ENCODE measurements around the gene THSD7A. TPM values are rescaled to one million over a fixed set of nuclear protein-coding genes. Genes with fewer than 3 reads are reported as not detected.

The THSD7A gene
- total RNA-seq, 3 donors from 2014 or later (not counting 1 experiment from before 2014, with no cell fraction given) = 0.29 to 8.6 TPM; not detected in 1

DNA sequence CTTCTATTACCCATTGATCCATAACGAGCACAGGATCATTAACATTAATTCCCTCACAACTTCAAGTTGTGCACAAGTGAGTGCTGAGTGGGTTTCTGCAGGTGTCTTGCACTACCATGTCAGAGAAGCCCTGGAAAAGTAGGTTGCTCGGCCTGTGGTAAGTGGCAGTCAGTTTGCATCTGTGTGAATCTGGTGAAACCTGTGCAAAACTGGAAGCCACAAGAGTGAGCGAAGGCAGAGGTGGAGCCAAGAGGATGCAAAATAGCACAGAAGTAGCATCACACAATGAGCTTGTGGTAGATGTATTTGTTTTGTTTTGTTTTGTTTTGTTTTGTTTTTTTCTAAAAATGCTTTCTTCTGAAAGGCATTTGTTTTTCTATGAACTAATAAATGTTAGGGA, 181.5 kb downstream of the THSD7A start:
- no peak overlapping the region for H3K27ac ChIP-seq (ENCODE audit: low read length)
- intact Hi-C loops (cut with micrococcal nuclease) = no loop called here
- Mint-ChIP-seq H3K4me3 (no peak overlapping the region), H3K27ac (no peak overlapping the region), H3K36me3 (peaks cover 7% of the 10 kb centered on the region), H3K4me1 (no peaks in the 10 kb centered on the region), H3K27me3 (ENCODE audit: low read depth in 2 of 2) (no peaks in the 10 kb centered on the region), H3K9me3 (peaks cover 8 to 10% of the 10 kb centered on the region in 2 donors)
- DNase-seq = no peak
- TF ChIP-seq, protein P1, sequence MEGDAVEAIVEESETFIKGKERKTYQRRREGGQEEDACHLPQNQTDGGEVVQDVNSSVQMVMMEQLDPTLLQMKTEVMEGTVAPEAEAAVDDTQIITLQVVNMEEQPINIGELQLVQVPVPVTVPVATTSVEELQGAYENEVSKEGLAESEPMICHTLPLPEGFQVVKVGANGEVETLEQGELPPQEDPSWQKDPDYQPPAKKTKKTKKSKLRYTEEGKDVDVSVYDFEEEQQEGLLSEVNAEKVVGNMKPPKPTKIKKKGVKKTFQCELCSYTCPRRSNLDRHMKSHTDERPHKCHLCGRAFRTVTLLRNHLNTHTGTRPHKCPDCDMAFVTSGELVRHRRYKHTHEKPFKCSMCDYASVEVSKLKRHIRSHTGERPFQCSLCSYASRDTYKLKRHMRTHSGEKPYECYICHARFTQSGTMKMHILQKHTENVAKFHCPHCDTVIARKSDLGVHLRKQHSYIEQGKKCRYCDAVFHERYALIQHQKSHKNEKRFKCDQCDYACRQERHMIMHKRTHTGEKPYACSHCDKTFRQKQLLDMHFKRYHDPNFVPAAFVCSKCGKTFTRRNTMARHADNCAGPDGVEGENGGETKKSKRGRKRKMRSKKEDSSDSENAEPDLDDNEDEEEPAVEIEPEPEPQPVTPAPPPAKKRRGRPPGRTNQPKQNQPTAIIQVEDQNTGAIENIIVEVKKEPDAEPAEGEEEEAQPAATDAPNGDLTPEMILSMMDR (IDR thresholded peaks at IDR 0.05) = no peak
- no peaks in the 10 kb centered on the region for H3K36me3 ChIP-seq (ENCODE audit: control insufficient read depth, insufficient read depth, low read length)
- 65% methylated on average over 3 of the region's 3 CpGs for WGBS (ENCODE audit: insufficient coverage)
- H3K4me3 ChIP-seq (ENCODE audit: low read length) = no peak overlapping the region
- H3K27me3 ChIP-seq (ENCODE audit: control insufficient read depth, insufficient read depth, low read length) = no peaks in the 10 kb centered on the region
- ATAC-seq = no peak
- H3K4me1 ChIP-seq (ENCODE audit: control insufficient read depth, insufficient read depth, low read length) = no peaks in the 10 kb centered on the region
- H3K9me3 ChIP-seq (ENCODE audit: control insufficient read depth, insufficient read depth, low read length) = no peaks in the 10 kb centered on the region

DNA sequence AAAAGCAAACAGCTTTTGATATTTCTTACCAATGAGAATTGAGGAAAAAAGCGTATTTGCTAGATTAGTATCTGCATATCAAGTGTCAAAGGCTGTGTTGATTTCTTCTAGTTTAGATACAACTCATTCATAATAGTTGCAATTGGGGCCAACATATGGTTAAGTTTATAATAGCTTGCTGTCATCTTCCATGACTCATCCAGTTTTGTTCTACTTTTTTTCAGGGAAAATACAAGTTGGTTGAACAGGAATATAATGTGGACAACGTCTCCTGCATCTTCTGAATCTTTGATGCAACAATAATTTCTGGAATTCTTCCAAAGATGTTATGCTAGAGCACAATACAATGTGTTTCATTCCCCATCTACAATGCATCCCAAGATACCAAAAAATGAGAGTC, 182.0 kb downstream of the THSD7A start:
- Mint-ChIP-seq H3K27ac (no peak overlapping the region), H3K4me1 (no peaks in the 10 kb centered on the region), H3K36me3 (peaks cover 7% of the 10 kb centered on the region), H3K9me3 (peaks cover 8 to 10% of the 10 kb centered on the region in 2 donors), H3K4me3 (no peak overlapping the region), H3K27me3 (ENCODE audit: low read depth in 2 of 2) (no peaks in the 10 kb centered on the region)
- H3K27me3 ChIP-seq (ENCODE audit: control insufficient read depth, insufficient read depth, low read length) = no peaks in the 10 kb centered on the region
- DNase-seq (no peak), ATAC-seq (no peak)
- 78% methylated on average over 1 of the region's 2 CpGs for WGBS (ENCODE audit: insufficient coverage)
- TF ChIP-seq, protein P1 (IDR thresholded peaks at IDR 0.05) = no peak
- no peaks in the 10 kb centered on the region for H3K36me3 ChIP-seq (ENCODE audit: control insufficient read depth, insufficient read depth, low read length)
- intact Hi-C loops (cut with micrococcal nuclease) = no loop called here
- no peak overlapping the region for H3K4me3 ChIP-seq (ENCODE audit: low read length)
- H3K27ac ChIP-seq (ENCODE audit: low read length) = no peak overlapping the region
- no peaks in the 10 kb centered on the region for H3K9me3 ChIP-seq (ENCODE audit: control insufficient read depth, insufficient read depth, low read length)
- no peaks in the 10 kb centered on the region for H3K4me1 ChIP-seq (ENCODE audit: control insufficient read depth, insufficient read depth, low read length)

DNA sequence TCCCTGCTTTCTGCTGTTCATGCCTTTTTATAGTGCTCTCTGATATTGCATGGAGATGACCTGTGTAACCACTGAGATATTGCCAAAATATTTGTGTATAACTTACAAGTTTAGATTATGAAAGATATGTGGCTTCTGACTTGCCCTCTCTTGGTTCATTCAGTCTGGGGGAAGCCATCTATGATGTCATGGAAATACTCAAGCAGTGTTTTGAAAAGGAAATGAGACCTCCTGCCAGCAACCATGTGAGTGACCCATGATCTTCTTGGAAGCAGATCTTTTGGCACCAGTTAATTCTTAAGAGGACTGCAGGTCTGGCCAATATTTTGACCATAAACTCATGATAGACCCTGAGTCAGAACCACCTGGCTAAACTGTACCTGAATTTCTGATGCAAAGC, 183.0 kb downstream of the THSD7A start:
- Mint-ChIP-seq H3K9me3 (peaks cover 8 to 10% of the 10 kb centered on the region in 2 donors), H3K36me3 (peaks cover 7% of the 10 kb centered on the region), H3K4me1 (no peaks in the 10 kb centered on the region), H3K27ac (no peak overlapping the region), H3K4me3 (no peak overlapping the region), H3K27me3 (ENCODE audit: low read depth in 2 of 2) (no peaks in the 10 kb centered on the region)
- Histone ChIP-seq H3K36me3 (ENCODE audit: control insufficient read depth, insufficient read depth, low read length) (no peaks in the 10 kb centered on the region), H3K9me3 (ENCODE audit: control insufficient read depth, insufficient read depth, low read length) (no peaks in the 10 kb centered on the region), H3K27ac (ENCODE audit: low read length) (no peak overlapping the region), H3K27me3 (ENCODE audit: control insufficient read depth, insufficient read depth, low read length) (no peaks in the 10 kb centered on the region), H3K4me1 (ENCODE audit: control insufficient read depth, insufficient read depth, low read length) (no peaks in the 10 kb centered on the region), H3K4me3 (ENCODE audit: low read length) (no peak overlapping the region)
- intact Hi-C loops (cut with micrococcal nuclease) = no loop called here
- no peak for ATAC-seq
- DNase-seq = no peak
- TF ChIP-seq, protein P1 (IDR thresholded peaks at IDR 0.05) = no peak

DNA sequence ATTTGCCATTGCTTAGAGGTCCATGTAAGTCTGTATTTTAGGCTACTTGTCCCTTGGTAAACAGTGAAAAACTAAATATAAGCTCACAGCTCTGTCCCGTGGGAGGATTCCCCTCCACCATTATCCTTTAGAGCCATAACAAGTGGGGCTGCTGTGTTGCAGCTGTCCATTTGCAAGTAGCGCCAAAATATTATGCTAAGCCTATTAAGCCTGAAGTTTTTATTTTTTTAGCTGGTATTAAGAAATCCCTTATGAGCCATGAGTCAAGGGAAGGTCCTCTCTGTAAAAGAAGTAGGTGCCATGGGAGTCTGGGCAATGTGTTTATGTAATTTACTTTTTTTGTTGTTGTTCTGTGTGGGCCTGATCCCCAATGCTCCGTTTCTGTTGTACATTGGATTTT, 183.9 kb downstream of the THSD7A start:
- TF ChIP-seq, protein P1 (IDR thresholded peaks at IDR 0.05) = no peak
- H3K27me3 Mint-ChIP-seq (ENCODE audit: low read depth in 2 of 2) = no peaks in the 10 kb centered on the region
- H3K27ac Mint-ChIP-seq = no peak overlapping the region
- intact Hi-C loops (cut with micrococcal nuclease) = no loop called here
- DNase-seq = no peak
- Histone ChIP-seq H3K9me3 (ENCODE audit: control insufficient read depth, insufficient read depth, low read length) (no peaks in the 10 kb centered on the region), H3K27ac (ENCODE audit: low read length) (no peak overlapping the region), H3K36me3 (ENCODE audit: control insufficient read depth, insufficient read depth, low read length) (no peaks in the 10 kb centered on the region), H3K4me3 (ENCODE audit: low read length) (no peak overlapping the region), H3K4me1 (ENCODE audit: control insufficient read depth, insufficient read depth, low read length) (no peaks in the 10 kb centered on the region), H3K27me3 (ENCODE audit: control insufficient read depth, insufficient read depth, low read length) (no peaks in the 10 kb centered on the region)
- H3K4me1 Mint-ChIP-seq = no peaks in the 10 kb centered on the region
- ATAC-seq = no peak
- peaks cover 8 to 13% of the 10 kb centered on the region in 2 donors for H3K9me3 Mint-ChIP-seq
- 87% methylated on average over 3 of the region's 3 CpGs for WGBS (ENCODE audit: insufficient coverage)
- no peak overlapping the region for H3K4me3 Mint-ChIP-seq
- peaks cover 7% of the 10 kb centered on the region for H3K36me3 Mint-ChIP-seq

Measured in natural killer cell (primary cell).